Measurements from ENCODE around the gene MXD3.
A peak's percentile ranks its signal among the peaks of the same experiment; 100 is the strongest.

The MXD3 gene

DNA sequence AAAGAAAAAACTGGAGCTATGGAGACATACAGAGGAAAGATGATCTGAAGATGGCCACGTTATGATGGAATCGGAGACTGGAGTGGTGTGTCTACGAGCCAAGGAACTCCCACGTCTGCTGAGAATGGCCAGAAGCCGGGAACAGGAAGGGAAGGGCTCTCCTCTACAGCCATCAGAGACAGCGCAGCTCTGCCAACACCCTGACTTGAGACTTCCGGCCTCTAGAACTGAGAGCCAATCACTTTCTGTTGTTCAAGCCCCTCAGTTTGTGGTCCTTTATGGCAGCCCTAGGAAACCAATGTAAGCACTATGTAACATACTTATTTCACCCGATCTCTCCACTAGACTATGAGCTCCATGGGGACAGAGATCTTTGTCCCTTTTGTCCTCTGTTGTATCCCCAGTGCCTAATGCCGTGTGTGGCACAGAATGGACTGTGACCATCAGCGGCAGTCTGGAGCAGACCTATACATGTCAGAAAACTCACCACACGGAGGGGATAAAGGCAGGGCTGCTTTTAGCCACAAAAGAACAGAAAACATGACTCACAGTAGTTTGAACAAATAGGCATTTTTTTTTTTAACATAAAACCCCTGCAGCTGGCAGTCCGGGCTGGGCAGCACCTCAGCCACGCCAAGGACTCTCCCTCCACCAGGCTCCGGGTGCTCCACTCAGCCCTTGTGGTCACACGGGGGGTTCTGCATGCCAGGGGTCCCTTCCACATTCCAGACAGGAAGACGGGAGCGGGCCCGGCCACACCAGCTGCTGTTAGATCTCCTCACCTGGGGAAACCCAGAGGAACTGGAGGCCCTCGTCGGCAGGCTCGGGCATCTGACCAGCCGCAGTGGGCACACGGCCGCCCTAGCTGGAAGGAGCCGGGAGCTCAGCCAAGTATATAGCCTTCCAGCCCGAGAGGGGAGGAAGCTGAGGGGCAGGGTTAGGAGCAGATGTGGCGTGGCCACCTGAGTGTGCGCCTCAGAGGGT is 16.1 kb upstream of the MXD3 start:
- TF ChIP-seq ZFX (IDR thresholded peaks at IDR 0.05; ENCODE audit: borderline replicate concordance): no peak
- TF ChIP-seq, protein P1, sequence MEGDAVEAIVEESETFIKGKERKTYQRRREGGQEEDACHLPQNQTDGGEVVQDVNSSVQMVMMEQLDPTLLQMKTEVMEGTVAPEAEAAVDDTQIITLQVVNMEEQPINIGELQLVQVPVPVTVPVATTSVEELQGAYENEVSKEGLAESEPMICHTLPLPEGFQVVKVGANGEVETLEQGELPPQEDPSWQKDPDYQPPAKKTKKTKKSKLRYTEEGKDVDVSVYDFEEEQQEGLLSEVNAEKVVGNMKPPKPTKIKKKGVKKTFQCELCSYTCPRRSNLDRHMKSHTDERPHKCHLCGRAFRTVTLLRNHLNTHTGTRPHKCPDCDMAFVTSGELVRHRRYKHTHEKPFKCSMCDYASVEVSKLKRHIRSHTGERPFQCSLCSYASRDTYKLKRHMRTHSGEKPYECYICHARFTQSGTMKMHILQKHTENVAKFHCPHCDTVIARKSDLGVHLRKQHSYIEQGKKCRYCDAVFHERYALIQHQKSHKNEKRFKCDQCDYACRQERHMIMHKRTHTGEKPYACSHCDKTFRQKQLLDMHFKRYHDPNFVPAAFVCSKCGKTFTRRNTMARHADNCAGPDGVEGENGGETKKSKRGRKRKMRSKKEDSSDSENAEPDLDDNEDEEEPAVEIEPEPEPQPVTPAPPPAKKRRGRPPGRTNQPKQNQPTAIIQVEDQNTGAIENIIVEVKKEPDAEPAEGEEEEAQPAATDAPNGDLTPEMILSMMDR (IDR thresholded peaks at IDR 0.05): no peak
- H3K27ac ChIP-seq: no peak overlapping the region

DNA sequence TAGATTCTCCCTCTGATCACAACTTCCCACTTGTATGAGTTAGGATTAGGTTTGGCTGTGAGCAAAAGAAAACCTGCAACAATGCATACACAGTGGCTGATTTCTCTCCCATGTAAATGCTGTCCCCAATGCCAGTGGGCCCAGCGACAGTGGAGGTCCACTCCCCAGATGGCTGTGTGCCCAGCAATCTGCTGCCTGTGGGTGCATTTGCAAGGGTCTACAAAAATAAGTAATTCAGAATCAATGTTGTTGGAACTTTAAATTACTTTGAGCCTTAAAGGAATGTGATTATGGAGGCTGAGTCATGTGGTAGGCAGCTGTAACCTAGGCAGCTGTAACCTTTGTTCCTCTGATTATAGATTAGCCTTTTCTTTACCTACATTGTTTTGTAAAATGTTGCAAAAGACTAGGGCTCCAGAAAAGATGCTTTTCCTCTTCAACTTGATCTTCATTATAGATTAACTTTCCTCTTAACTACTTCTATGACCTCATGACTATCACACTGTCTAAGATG is 14.2 kb upstream of the MXD3 start:
- no peak overlapping the region for H3K27ac ChIP-seq
- TF ChIP-seq ZFX (IDR thresholded peaks at IDR 0.05; ENCODE audit: borderline replicate concordance): no peak
- TF ChIP-seq, protein P1 (IDR thresholded peaks at IDR 0.05): no peak

DNA sequence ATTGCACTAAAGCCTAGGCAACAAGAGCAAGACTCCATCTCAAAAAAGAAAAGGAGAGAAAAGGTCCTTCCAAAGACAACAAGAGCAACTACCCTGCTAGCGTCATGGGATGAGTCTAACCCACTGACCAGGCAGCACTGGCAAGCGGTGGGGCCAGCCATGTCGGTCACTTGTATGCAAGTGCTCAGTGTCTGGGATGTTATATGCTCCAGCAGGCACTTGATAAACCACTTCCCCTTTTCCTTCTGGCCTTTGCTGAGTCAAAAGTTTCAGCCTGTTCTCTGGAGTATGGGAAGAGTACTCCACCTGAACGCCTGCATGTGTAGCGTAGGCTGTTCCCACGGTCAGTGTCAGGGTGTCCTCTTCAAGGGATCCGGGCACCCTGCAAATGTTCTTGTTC is 9.2 kb upstream of the MXD3 start:
- H3K27ac ChIP-seq: no peak overlapping the region
- no peak for TF ChIP-seq ZFX (IDR thresholded peaks at IDR 0.05; ENCODE audit: borderline replicate concordance)
- TF ChIP-seq, protein P1 (IDR thresholded peaks at IDR 0.05): no peak

DNA sequence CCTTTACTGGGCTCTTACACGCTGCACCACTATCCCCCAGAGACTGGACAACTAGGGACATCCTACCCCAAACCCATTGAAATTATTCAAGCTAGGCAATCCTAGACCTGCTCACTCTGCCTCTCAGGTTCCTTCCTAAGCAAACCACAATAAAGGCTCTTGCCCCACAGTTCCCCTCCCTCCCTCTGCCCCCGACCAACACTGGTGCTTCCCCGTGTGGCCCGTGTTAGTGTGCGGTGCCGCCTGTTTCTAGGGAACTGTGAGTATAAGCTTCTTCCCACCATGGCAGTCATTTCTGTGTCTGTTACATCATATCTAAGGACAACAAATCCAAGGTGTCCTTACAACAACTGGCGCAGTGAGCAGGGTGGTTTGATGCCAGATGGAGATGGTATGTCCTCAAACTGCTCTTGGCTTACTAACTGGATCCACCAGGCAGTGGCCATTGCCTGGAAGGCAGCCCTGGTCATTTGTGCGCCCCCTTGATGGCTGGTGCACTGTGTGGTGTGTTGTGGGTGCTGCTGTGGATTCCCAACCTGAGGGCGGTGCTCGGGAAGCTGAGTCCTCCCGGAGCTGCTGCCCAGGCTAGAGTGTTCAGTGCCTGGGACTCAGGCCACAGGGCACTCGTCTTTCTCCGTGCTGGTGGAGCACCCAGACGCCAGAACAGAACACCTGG is 8.4 kb upstream of the MXD3 start:
- no peak overlapping the region for H3K27ac ChIP-seq
- TF ChIP-seq ZFX (IDR thresholded peaks at IDR 0.05; ENCODE audit: borderline replicate concordance): no peak
- TF ChIP-seq, protein P1 (IDR thresholded peaks at IDR 0.05): no peak

DNA sequence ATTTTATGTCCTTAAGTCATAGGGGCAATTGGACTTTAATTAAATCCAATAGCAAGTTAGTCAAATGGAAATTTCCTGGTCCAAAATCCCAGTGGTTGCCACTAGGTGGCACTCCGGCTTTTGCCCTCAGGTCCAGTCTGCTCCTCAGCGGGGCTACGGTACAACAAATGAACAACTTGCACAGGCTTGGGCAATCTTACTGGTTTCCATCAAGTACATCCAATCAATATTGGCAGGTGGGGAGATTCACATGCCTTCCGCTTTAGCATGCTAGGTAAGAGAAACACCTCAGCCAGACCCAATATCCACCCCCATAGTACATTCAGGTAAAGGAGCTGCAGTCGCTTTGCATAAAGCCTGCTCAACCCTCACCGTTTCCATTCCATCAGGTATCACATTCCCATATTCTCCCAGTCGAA is 6.3 kb upstream of the MXD3 start:
- TF ChIP-seq ZFX (IDR thresholded peaks at IDR 0.05; ENCODE audit: borderline replicate concordance): no peak
- TF ChIP-seq, protein P1 (IDR thresholded peaks at IDR 0.05): peak; percentile 97
- no peak overlapping the region for H3K27ac ChIP-seq

DNA sequence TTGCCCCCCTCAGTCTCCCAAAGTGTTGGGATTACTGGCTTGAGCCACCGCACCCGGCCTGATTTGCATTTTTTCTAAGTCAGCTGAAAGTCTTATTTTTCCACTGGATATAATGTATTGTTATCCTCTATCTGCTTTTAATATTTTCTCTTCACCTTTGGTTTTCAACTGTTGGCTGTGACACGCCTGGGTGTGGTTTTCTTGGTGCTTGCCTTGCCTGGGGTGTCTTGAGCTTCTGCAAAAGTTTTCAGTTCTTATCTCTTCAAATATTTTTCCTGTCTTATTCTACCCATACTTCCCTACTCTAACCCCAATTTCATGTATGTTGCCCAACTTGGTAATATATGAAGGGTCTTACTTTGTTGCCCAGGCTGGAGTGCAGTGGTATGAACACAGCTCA is 4.3 kb upstream of the MXD3 start:
- H3K27ac ChIP-seq: no peak overlapping the region
- no peak for TF ChIP-seq ZFX (IDR thresholded peaks at IDR 0.05; ENCODE audit: borderline replicate concordance)
- TF ChIP-seq, protein P1 (IDR thresholded peaks at IDR 0.05): no peak

Measured in 22Rv1 (cell line).